NT2/D1 (cell line): Measurements from ENCODE around the gene CNN3.

Source experiments
- DNase-seq: peaks from one replicate; pipeline ENCODE4 v3.0.0-alpha.2; 2011; ENCODE audit warnings: low read depth, low spot score
- H3K27me3 ChIP-seq: 2 replicates; pipeline ENCODE4 v1.6.0; 2011; ENCODE audit warnings: mild to moderate bottlenecking; ENCODE audit not compliant: insufficient read length, insufficient read depth
- H3K36me3 ChIP-seq: 2 replicates; pipeline ENCODE4 v1.6.1; 2011; ENCODE audit warnings: mild to moderate bottlenecking, low read length, mixed read lengths; ENCODE audit not compliant: insufficient read depth, insufficient read length
- H3K4me1 ChIP-seq: 2 replicates; pipeline ENCODE4 v1.5.1; 2011; ENCODE audit not compliant: insufficient read depth, insufficient read length
- H3K4me3 ChIP-seq: 2 replicates; pipeline ENCODE4 v1.5.1; 2011; ENCODE audit warnings: low read depth; ENCODE audit not compliant: insufficient read length
- H3K9ac ChIP-seq: 2 replicates; pipeline ENCODE4 v1.6.0; 2011; ENCODE audit warnings: low read depth; ENCODE audit not compliant: insufficient read length
- H3K9me3 ChIP-seq: 2 replicates; pipeline ENCODE4 v1.5.1; 2011; ENCODE audit warnings: mild to moderate bottlenecking, low read length; ENCODE audit not compliant: insufficient read depth
- SUZ12 ChIP-seq: IDR thresholded peaks from 2 replicates; pipeline ENCODE4 v1.6.1; 2011; ENCODE audit not compliant: insufficient read length, insufficient read depth; ENCODE audit errors: extremely low read depth
- YY1 ChIP-seq: IDR thresholded peaks from 2 replicates; pipeline ENCODE4 v1.6.1; 2011; ENCODE audit not compliant: insufficient read length, insufficient read depth
- ZNF274 ChIP-seq: IDR thresholded peaks from 2 replicates; pipeline ENCODE4 v1.6.1; 2011; ENCODE audit warnings: mild to moderate bottlenecking, low read depth, low read length

The CNN3 gene

DNA sequence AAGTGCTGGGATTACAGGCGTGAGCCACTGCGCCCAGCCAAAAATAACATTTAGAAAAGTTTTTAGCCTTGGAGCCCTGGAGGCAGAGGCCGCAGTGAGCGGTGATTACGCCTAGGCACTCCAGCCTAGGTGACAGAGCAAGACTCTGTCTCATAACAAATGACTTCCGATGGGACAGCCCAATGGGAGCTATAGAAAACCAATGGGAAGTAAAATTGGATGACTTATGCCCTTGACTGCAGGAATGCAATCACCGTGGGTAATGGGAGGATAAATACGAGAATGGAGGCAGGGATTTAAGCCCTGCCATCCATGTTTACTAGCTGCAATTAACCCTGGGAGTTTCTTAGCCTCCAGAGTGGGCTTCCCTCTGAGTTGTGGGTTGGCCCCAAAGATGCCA lies 37.0 kb upstream of the CNN3 start:
- no peaks in the 10 kb centered on the region for H3K36me3 ChIP-seq

DNA sequence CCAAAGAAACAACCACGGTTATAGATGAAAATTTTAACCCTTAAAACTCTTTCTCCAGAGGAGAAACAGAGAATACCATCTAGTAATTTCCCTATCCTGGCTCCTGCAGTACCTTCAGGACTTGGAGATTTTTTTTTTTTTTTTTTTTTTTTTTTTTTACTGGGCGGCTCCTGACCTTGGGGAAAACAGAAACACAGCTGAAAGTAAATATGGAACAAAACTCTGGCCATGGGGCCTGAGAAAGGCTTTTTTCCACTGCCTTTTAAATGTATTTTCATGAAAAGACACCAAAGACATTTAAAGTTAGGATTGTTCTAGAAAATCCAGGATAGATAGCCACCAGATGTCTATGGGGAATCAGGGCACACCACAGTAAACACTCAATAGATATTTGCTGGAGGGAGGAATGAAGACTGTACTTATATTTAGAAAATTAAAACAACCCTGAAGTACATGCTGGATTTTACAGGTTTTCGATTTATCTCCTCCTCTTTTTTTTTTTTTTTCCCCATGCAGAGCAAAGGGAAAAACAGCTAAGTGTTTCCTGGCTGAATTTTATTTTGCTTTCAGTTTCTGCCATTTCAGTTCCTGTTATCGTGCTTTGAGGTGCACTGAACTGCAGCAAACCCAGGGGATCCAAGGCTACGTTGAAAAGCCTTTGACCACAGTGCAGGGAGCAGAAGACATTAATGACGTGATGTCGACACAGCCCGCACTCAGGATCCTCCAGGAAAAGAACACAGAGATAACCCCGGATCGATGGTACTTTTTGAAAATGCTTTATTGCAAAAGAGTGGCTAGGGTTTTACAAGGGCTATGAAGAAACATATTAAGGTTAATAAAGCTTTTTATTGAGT lies 35.7 kb upstream of the CNN3 start:
- H3K9ac ChIP-seq = no peak overlapping the region
- H3K4me3 ChIP-seq = no peak overlapping the region

More for the DNA sequence above, 37.0 kb upstream of the CNN3 start:
- Histone ChIP-seq H3K9ac (no peak overlapping the region), H3K9me3 (no peaks in the 10 kb centered on the region), H3K27me3 (no peaks in the 10 kb centered on the region), H3K4me3 (no peak overlapping the region), H3K4me1 (no peaks in the 10 kb centered on the region)
- DNase-seq = no peak
- TF ChIP-seq ZNF274 (no peak), SUZ12 (no peak), YY1 (no peak)

DNA sequence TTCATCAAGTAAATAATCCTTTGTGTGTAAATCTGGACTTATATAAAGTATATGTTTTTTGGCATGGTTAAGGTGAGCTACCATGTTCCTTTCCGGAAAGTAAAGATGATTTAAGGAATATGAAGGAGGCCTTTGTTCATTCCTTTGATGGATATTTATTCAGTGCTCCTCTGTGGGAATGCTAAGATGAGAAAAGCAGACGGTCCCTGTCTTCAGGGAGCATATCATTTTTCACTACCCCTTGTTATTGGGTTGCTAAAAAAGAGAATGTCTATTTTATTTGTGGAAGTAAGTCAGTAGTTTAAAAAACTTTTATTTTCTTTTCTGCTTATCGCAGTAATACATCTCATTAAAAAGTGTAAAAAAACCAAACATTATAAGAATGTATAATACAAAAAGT lies 35.1 kb upstream of the CNN3 start:
- H3K4me1 ChIP-seq = no peaks in the 10 kb centered on the region
- no peak overlapping the region for H3K4me3 ChIP-seq
- H3K27me3 ChIP-seq = no peaks in the 10 kb centered on the region
- H3K9ac ChIP-seq = no peak overlapping the region
- TF ChIP-seq ZNF274 (no peak), YY1 (no peak), SUZ12 (no peak)
- no peaks in the 10 kb centered on the region for H3K36me3 ChIP-seq
- no peak for DNase-seq
- no peaks in the 10 kb centered on the region for H3K9me3 ChIP-seq

More for the DNA sequence above, 35.7 kb upstream of the CNN3 start:
- DNase-seq = no peak
- H3K27me3 ChIP-seq = no peaks in the 10 kb centered on the region
- H3K9me3 ChIP-seq = no peaks in the 10 kb centered on the region
- no peaks in the 10 kb centered on the region for H3K36me3 ChIP-seq
- no peak for TF ChIP-seq ZNF274
- TF ChIP-seq YY1 = no peak
- no peak for TF ChIP-seq SUZ12
- no peaks in the 10 kb centered on the region for H3K4me1 ChIP-seq

DNA sequence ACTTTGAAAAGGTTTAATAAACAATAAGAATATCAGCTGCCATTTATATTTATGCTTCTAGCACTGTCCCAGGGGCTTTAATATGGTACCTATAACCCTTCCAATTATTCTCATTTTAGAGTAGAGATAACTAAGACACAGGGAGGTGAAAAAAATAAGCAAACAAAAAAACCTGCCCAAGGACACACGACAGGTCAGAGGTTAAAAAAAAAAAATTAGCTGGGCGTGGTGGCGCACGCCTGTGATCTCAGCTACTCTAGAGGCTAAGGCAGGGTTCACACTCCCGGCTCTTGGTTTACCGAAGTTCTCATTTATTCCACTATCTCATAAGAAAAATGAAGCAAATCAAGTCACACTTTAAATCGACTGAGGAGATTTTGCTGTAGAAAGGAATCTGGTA lies 34.7 kb upstream of the CNN3 start:
- Histone ChIP-seq H3K4me1 (no peaks in the 10 kb centered on the region), H3K9me3 (no peaks in the 10 kb centered on the region), H3K27me3 (no peaks in the 10 kb centered on the region), H3K36me3 (no peaks in the 10 kb centered on the region), H3K4me3 (no peak overlapping the region), H3K9ac (no peak overlapping the region)
- no peak for TF ChIP-seq SUZ12
- no peak for TF ChIP-seq ZNF274
- no peak for TF ChIP-seq YY1
- no peak for DNase-seq

DNA sequence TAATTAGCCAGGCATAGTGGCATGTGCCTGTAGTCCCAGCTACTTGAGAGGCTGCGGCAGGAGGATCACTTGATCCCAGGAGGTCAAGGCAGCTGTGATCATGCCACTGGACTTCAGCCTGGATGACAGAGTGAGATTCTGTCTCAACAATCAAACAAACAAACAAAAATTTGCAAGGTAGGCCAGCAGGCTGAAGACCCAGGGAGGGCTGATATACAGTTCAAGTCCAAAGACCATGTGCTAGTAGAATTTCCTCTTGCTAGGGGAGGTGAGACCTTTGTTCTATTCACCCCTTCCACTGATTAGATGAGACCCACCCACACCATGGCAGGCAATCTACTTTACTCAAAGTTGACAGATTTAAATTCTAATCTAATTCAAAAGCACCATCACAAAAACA lies 31.2 kb upstream of the CNN3 start:
- H3K36me3 ChIP-seq = no peaks in the 10 kb centered on the region
- H3K9ac ChIP-seq = no peak overlapping the region
- H3K4me3 ChIP-seq = no peak overlapping the region
- peaks cover 5% of the 10 kb centered on the region for H3K4me1 ChIP-seq
- H3K9me3 ChIP-seq = peaks cover 2% of the 10 kb centered on the region
- no peak for DNase-seq
- no peak for TF ChIP-seq YY1
- no peak for TF ChIP-seq ZNF274
- no peak for TF ChIP-seq SUZ12
- no peaks in the 10 kb centered on the region for H3K27me3 ChIP-seq

DNA sequence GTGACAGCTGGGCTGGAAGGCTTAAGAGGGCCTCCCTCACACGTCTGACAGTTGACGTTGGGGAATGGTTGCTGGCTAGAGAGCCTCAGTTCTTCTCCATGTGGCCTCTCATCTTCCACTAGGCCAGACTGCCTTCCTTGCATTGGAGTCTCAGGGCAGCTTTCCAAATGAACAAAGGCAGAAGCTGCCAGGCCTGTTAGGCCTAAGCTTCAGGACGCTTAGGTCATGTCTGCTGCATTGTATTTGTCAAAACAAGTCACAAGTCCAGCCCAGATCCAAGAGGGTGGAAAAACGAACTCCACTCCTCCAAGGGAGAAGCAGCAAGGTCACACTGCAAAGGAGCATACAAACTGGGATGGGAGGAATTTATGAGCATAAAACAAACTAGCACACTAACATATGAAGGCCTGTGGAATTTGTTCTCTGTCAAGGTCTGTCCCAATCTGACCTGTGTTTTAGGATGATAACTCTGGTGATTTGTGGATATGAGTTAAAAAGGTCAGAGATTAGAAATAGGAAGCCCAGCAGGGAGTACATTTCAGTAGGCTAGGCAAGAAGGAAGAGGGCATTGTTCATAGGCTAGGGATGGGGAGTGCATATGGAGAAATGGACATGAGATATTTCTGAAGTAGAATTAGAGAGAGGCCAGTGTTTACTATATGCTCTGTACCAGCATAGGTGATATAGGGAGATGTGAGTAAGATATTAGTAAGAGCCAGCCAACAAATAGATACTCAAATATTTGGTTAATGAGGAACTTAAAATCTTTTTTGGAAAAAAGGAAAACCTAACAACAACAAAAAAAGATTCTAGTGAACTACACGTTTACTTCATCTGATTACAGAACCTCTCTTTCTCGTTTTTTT lies 29.1 kb upstream of the CNN3 start:
- H3K9me3 ChIP-seq = peaks cover 5% of the 10 kb centered on the region
- no peak for DNase-seq
- TF ChIP-seq SUZ12 (no peak), YY1 (no peak), ZNF274 (no peak)
- H3K36me3 ChIP-seq = no peaks in the 10 kb centered on the region
- H3K27me3 ChIP-seq = no peaks in the 10 kb centered on the region
- no peak overlapping the region for H3K9ac ChIP-seq
- no peak overlapping the region for H3K4me3 ChIP-seq
- H3K4me1 ChIP-seq = peaks cover 5% of the 10 kb centered on the region
